Measurements from ENCODE around the gene PLSCR5. TPM values are rescaled to one million over a fixed set of nuclear protein-coding genes. Genes with fewer than 3 reads are reported as not detected.

The PLSCR5 gene
- polyA plus RNA-seq, 3 donors: not detected

DNA sequence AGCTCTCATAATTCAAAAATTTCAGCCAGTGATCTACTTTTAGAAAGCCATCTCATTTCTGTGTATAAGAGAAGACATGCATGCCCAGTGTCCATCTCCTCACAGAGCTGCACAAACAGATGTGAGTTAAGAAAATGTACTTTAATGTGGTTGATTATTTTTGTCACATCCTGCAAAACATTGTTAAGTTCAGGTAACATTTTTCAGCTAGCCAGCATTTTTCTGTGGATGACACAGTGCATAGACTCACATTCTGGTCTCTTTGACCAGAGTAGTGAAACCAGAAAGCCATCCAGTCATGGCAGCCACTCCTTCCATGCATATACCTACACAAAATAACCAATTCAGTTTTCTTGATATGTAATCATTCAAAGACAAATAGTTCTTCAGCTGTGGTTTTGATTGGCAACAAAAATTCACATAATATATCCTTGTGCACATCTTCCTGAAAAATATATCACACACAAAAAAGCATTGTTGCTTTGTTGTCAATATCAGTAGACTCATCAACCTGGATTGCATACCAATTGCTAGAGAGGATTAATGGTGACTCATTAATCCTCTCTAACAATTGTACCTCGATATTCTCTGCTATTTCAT lies 58.7 kb downstream of the PLSCR5 start:
- no peak overlapping the region for H3K27ac ChIP-seq (ENCODE audit: low read depth in 1 of 2, low read length in 2 of 2)
- Mint-ChIP-seq H3K4me1 (peaks cover 42% of the 10 kb centered on the region), H3K27ac (no peak overlapping the region), H3K4me3 (no peak overlapping the region), H3K9me3 (no peaks in the 10 kb centered on the region), H3K36me3 (peaks cover 3 to 14% of the 10 kb centered on the region in 2 donors), H3K27me3 (ENCODE audit: low read depth in 3 of 3) (peaks cover 0 to 2% (median 0%) of the 10 kb centered on the region in 3 donors)
- no peaks in the 10 kb centered on the region for H3K27me3 ChIP-seq (ENCODE audit: control insufficient read depth in 2 of 2, insufficient read depth in 2 of 2, low read length in 2 of 2)
- no peak overlapping the region for H3K9ac ChIP-seq (ENCODE audit: insufficient read depth, low read length, poor library complexity, severe bottlenecking)
- peaks cover 44 to 49% of the 10 kb centered on the region in 2 donors for H3K4me1 ChIP-seq (ENCODE audit: control insufficient read depth in 1 of 2, insufficient read depth in 2 of 2, low read length in 2 of 2)
- no peak overlapping the region for H3K4me3 ChIP-seq (replicated peaks in 1 of 3; ENCODE audit: low read depth in 2 of 3, low read length in 3 of 3)
- peaks cover 28% of the 10 kb centered on the region for H3K79me2 ChIP-seq (ENCODE audit: insufficient read depth, low read length)
- intact Hi-C loops (cut with micrococcal nuclease): no loop called here
- H3K9me3 ChIP-seq (replicated peaks in 1 of 2; ENCODE audit: control insufficient read depth in 1 of 2, insufficient read depth in 1 of 2, low read length in 2 of 2): no peaks in the 10 kb centered on the region
- no peaks in the 10 kb centered on the region for H3K36me3 ChIP-seq (replicated peaks in 1 of 2; ENCODE audit: control insufficient read depth in 1 of 2, insufficient read depth in 2 of 2, low read length in 2 of 2)
- no peak for DNase-seq
- peaks cover 4% of the 10 kb centered on the region for H4K20me1 ChIP-seq (ENCODE audit: insufficient read depth, low read length)
- no CpG with 5 or more reads among the region's 1 CpG for WGBS (ENCODE audit: insufficient coverage)
- H3K4me2 ChIP-seq (replicated peaks; ENCODE audit: extremely low read depth, low read length, poor library complexity, severe bottlenecking): no peak overlapping the region
- no peak overlapping the region for H2AFZ ChIP-seq (ENCODE audit: insufficient read depth, low read depth, low read length, poor library complexity, severe bottlenecking)
- TF ChIP-seq, protein P1, sequence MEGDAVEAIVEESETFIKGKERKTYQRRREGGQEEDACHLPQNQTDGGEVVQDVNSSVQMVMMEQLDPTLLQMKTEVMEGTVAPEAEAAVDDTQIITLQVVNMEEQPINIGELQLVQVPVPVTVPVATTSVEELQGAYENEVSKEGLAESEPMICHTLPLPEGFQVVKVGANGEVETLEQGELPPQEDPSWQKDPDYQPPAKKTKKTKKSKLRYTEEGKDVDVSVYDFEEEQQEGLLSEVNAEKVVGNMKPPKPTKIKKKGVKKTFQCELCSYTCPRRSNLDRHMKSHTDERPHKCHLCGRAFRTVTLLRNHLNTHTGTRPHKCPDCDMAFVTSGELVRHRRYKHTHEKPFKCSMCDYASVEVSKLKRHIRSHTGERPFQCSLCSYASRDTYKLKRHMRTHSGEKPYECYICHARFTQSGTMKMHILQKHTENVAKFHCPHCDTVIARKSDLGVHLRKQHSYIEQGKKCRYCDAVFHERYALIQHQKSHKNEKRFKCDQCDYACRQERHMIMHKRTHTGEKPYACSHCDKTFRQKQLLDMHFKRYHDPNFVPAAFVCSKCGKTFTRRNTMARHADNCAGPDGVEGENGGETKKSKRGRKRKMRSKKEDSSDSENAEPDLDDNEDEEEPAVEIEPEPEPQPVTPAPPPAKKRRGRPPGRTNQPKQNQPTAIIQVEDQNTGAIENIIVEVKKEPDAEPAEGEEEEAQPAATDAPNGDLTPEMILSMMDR (IDR thresholded peaks at IDR 0.05): no peak

DNA sequence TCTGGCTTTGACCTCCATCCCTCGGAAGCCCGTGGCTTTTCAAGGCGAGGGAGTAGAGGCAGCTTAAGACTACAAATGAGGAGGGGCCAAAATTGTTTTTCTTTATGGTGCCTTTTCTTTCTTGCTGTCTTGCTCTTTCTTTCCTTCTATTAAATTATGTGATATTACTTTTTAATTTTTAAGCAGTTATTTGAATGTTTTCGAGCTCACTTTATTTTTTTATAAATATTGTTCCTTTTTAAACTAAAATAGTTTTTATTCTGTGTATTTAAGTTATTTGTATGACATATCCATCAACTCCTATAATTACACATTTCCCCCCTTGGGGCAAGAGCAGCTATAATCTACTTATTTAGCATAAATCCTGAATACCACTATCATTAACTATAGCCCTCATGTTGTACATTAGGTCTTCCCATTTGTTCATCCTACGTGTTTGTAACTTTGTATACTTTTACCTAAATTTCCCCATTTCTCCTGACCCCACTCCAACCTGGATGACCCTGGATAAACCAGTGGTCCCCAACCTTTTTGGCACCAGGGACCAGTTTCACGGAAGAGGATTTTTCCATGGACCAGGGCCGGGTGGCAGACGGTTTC lies 60.1 kb downstream of the PLSCR5 start:
- peaks cover 43% of the 10 kb centered on the region for H3K79me2 ChIP-seq (ENCODE audit: insufficient read depth, low read length)
- H3K4me3 Mint-ChIP-seq: peak overlapping the region; percentile 93 to 99
- no peak for DNase-seq

More for the DNA sequence above, 60.1 kb downstream of the PLSCR5 start:
- peak overlapping the region; percentile 42 for H2AFZ ChIP-seq (ENCODE audit: insufficient read depth, low read depth, low read length, poor library complexity, severe bottlenecking)
- H3K27ac ChIP-seq (ENCODE audit: low read depth in 1 of 2, low read length in 2 of 2): peak overlapping the region; percentile 93 to 100
- peaks cover 10 to 24% of the 10 kb centered on the region in 2 donors for H3K36me3 Mint-ChIP-seq
- H3K4me3 ChIP-seq (replicated peaks in 1 of 3; ENCODE audit: low read depth in 2 of 3, low read length in 3 of 3): peak overlapping the region; percentile 62 to 95 (median 93)
- H3K4me2 ChIP-seq (replicated peaks; ENCODE audit: extremely low read depth, low read length, poor library complexity, severe bottlenecking): peak overlapping the region; percentile 89
- TF ChIP-seq, protein P1 (IDR thresholded peaks at IDR 0.05): no peak
- peak overlapping the region; percentile 93 for H3K9ac ChIP-seq (ENCODE audit: insufficient read depth, low read length, poor library complexity, severe bottlenecking)
- H3K27me3 ChIP-seq (ENCODE audit: control insufficient read depth in 2 of 2, insufficient read depth in 2 of 2, low read length in 2 of 2): no peaks in the 10 kb centered on the region
- H3K27me3 Mint-ChIP-seq (ENCODE audit: low read depth in 3 of 3): peaks cover 0 to 2% (median 0%) of the 10 kb centered on the region in 3 donors
- no peaks in the 10 kb centered on the region for H3K9me3 ChIP-seq (replicated peaks in 1 of 2; ENCODE audit: control insufficient read depth in 1 of 2, insufficient read depth in 1 of 2, low read length in 2 of 2)
- peaks cover 45 to 49% of the 10 kb centered on the region in 2 donors for H3K4me1 ChIP-seq (ENCODE audit: control insufficient read depth in 1 of 2, insufficient read depth in 2 of 2, low read length in 2 of 2)
- peaks cover 8% of the 10 kb centered on the region for H4K20me1 ChIP-seq (ENCODE audit: insufficient read depth, low read length)
- peaks cover 42% of the 10 kb centered on the region for H3K4me1 Mint-ChIP-seq
- intact Hi-C loops (cut with micrococcal nuclease): loop anchor here in 1 of 2 donors (1.0 kb wide), 1 partner anchor 39 kb away; no protein-coding TSS in a partner anchor
- no peaks in the 10 kb centered on the region for H3K9me3 Mint-ChIP-seq
- 83% methylated on average over 2 of the region's 8 CpGs for WGBS (ENCODE audit: insufficient coverage)
- H3K36me3 ChIP-seq (replicated peaks in 1 of 2; ENCODE audit: control insufficient read depth in 1 of 2, insufficient read depth in 2 of 2, low read length in 2 of 2): no peaks in the 10 kb centered on the region
- peak overlapping the region; percentile 95 to 99 (median 97) for H3K27ac Mint-ChIP-seq

Measured in CD14-positive monocyte (primary cell).